ENCODE results near the gene PI4K2B.
"Not testable (repeated sequence)": the region's sequence is repeated elsewhere in the genome, so short reads cannot be mapped to it uniquely, and the experiment has no call there.

Gene PI4K2B

DNA sequence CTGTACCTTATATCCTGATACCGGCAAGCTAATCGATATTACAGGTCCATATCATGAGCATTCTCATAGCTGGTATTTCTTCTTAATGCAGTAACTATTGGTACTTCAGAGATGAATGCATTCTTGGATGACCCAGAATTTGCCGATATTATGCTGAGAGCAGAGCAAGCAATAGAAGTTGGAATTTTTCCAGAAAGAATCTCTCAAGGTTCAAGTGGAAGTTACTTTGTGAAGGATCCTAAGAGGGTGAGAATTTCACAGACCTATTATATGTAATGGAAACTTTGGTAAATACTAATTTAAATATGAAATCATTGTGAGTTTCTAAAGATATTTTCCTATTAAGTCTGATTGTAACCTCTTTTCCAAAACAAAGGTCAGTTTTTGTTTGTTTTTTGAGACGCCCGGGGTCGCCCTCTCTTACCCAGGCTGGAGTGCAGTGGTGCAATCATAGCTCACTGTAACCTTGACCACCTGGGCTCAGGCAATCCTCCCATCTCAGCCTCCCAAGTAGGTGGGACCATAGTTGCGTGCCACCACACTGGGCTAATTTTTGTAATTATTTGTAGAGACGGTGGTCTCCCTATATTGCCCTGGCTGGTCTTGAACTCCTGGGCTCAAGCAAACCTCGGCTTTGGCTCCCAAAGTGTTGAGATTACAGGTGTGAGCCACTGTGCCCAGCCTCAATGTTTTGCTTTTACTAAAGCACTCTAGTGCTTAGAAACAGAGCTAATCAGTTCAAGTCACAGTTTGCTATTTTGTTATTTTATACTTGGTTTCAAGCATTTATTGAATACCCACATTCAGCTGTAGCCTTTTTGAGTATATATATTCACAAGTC lies 18.6 kb downstream of the PI4K2B start:
- H3K4me3 ChIP-seq (ENCODE audit: control insufficient read depth in 1 of 7, extremely low read depth in 1 of 7, insufficient read depth in 4 of 7, low read depth in 2 of 7, low read length in 6 of 7): peak overlapping the region in 1 of 7 experiments; percentile 23
- H3K27ac ChIP-seq (ENCODE audit: insufficient read depth in 1 of 2, low read depth in 1 of 2, low read length in 2 of 2, poor library complexity in 1 of 2, severe bottlenecking in 2 of 2): peak overlapping the region in 1 of 2 experiments; percentile 44
- ChIA-PET CTCF (interaction anchor here (1.0 to 1.1 kb wide), 2 partner anchors 18 kb away, joined by 3 to 4 read pairs; no protein-coding TSS in a partner anchor), POLR2A (interaction anchor here (0.8 kb wide), 1 partner anchor 15 kb away, joined by 3 read pairs; no protein-coding TSS in a partner anchor)
- H3K36me3 ChIP-seq (ENCODE audit: control insufficient read depth in 4 of 4, insufficient read depth in 4 of 4, low read length in 3 of 4): peaks cover 2 to 20% (median 16%) of the 10 kb centered on the region in 4 experiments
- no peaks in the 10 kb centered on the region for H3K27me3 ChIP-seq (replicated peaks in 2 of 5; ENCODE audit: control insufficient read depth in 4 of 5, insufficient read depth in 5 of 5, low read length in 4 of 5)
- 95% methylated on average over 7 of the region's 9 CpGs for WGBS (ENCODE audit: insufficient coverage)
- no peaks in the 10 kb centered on the region for H3K9me3 ChIP-seq (ENCODE audit: control extremely low read depth in 1 of 5, control insufficient read depth in 4 of 5, insufficient read depth in 2 of 5, low read depth in 1 of 5, low read length in 4 of 5)
- H3K4me1 ChIP-seq (ENCODE audit: control extremely low read depth in 1 of 4, control insufficient read depth in 4 of 4, insufficient read depth in 4 of 4, low read length in 3 of 4): peaks cover 0 to 7% (median 2%) of the 10 kb centered on the region in 4 experiments
- DNase-seq: no peak

DNA sequence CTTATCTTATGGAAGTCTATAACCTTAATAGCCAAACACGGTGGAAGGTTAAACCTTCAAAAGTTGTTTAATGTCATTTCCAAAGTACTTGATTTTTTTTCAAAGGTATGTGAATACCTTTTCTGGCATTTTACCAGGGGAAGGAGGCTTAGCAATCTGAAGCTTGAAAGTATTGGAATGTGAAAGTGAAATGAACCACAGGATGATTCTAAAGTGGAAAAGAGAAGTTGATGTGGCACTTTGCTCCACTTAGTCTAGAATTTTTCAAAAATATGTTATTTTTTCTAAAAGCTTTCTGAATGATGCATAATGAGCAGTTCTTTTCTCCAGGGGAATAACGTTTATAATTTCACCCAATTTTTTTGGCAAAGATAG lies 19.2 kb downstream of the PI4K2B start:
- Histone ChIP-seq H3K4me1 (ENCODE audit: control extremely low read depth in 1 of 4, control insufficient read depth in 4 of 4, insufficient read depth in 4 of 4, low read length in 3 of 4) (peaks cover 0 to 7% (median 2%) of the 10 kb centered on the region in 4 experiments), H3K9me3 (ENCODE audit: control extremely low read depth in 1 of 5, control insufficient read depth in 4 of 5, insufficient read depth in 2 of 5, low read depth in 1 of 5, low read length in 4 of 5) (no peaks in the 10 kb centered on the region), H3K4me3 (ENCODE audit: control insufficient read depth in 1 of 7, extremely low read depth in 1 of 7, insufficient read depth in 4 of 7, low read depth in 2 of 7, low read length in 6 of 7) (peak overlapping the region in 1 of 7 experiments; percentile 23), H3K27ac (ENCODE audit: insufficient read depth in 1 of 2, low read depth in 1 of 2, low read length in 2 of 2, poor library complexity in 1 of 2, severe bottlenecking in 2 of 2) (peak overlapping the region in 1 of 2 experiments; percentile 44), H3K36me3 (ENCODE audit: control insufficient read depth in 4 of 4, insufficient read depth in 4 of 4, low read length in 3 of 4) (peaks cover 2 to 24% (median 17%) of the 10 kb centered on the region in 4 experiments), H3K27me3 (replicated peaks in 2 of 5; ENCODE audit: control insufficient read depth in 4 of 5, insufficient read depth in 5 of 5, low read length in 4 of 5) (no peaks in the 10 kb centered on the region)
- 33% methylated on average over 1 of the region's 2 CpGs for WGBS (ENCODE audit: insufficient coverage)
- peak; percentile 22 to 70 (median 69) for DNase-seq
- ChIA-PET POLR2A (interaction anchor here (0.8 kb wide), 1 partner anchor 15 kb away, joined by 3 read pairs; no protein-coding TSS in a partner anchor), CTCF (interaction anchor here (1.1 kb wide), 1 partner anchor 18 kb away, joined by 4 read pairs; no protein-coding TSS in a partner anchor)

DNA sequence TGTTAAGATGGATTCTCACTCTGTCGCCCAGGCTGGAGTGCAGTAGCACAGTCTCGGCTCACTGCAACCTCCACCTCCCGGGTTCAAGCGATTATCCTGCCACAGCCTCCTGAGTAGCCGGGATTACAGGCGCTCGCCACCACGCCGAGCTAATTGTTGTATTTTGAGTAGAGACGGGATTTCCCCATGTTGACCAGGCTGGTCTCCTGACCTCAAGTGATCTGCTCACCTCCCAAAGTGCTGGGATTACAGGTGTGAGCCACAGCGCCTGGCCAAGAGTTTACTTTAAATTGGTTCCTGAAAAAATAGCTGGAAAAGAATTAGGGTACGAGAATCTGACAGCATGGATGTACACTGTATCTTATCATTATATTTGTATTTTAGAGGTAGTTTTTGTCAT lies 20.0 kb downstream of the PI4K2B start:
- H3K4me3 ChIP-seq (ENCODE audit: control insufficient read depth in 1 of 7, extremely low read depth in 1 of 7, insufficient read depth in 4 of 7, low read depth in 2 of 7, low read length in 6 of 7); H3K27me3 ChIP-seq (replicated peaks in 2 of 5; ENCODE audit: control insufficient read depth in 4 of 5, insufficient read depth in 5 of 5, low read length in 4 of 5); H3K4me1 ChIP-seq (ENCODE audit: control extremely low read depth in 1 of 4, control insufficient read depth in 4 of 4, insufficient read depth in 4 of 4, low read length in 3 of 4); H3K9me3 ChIP-seq (ENCODE audit: control extremely low read depth in 1 of 5, control insufficient read depth in 4 of 5, insufficient read depth in 2 of 5, low read depth in 1 of 5, low read length in 4 of 5); H3K27ac ChIP-seq (ENCODE audit: insufficient read depth in 1 of 2, low read depth in 1 of 2, low read length in 2 of 2, poor library complexity in 1 of 2, severe bottlenecking in 2 of 2); POLR2A ChIA-PET; DNase-seq: not testable (repeated sequence)
- WGBS (ENCODE audit: insufficient coverage): 97% methylated on average over 11 of the region's 12 CpGs
- CTCF ChIA-PET: interaction anchor here (1.1 kb wide), 1 partner anchor 19 kb away, joined by 4 read pairs; no protein-coding TSS in a partner anchor
- peaks cover 2 to 26% (median 17%) of the 10 kb centered on the region in 4 experiments for H3K36me3 ChIP-seq (ENCODE audit: control insufficient read depth in 4 of 4, insufficient read depth in 4 of 4, low read length in 3 of 4)

DNA sequence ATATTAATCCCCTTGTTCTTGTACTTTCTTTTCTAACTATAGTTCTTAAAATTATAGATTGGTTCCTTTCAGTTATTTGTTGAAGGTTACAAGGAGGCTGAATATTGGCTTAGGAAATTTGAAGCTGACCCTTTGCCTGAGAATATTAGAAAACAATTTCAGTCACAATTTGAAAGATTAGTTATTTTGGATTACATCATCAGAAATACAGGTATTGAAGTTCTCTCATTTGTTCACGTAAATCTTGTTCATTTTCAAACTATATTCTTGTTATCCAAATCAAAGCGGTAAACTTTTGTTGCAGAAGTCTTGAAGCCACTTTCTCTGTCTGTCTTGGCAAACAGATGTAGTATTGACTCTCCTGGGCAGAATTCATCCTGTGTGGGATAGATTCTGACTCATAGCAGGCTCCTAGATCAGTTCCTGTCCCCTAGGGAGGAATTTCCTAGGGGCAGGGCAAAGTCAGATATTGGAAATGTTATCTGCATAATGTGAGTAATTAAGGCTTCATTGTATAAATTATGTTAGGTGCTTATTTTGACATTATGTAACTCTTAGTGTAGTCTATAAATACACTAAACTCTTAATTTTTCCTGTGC lies 25.2 kb downstream of the PI4K2B start:
- WGBS (ENCODE audit: insufficient coverage): 100% methylated on average over 2 of the region's 2 CpGs
- no peak for DNase-seq
- no peaks in the 10 kb centered on the region for H3K4me1 ChIP-seq (ENCODE audit: control extremely low read depth in 1 of 4, control insufficient read depth in 4 of 4, insufficient read depth in 4 of 4, low read length in 3 of 4)

DNA sequence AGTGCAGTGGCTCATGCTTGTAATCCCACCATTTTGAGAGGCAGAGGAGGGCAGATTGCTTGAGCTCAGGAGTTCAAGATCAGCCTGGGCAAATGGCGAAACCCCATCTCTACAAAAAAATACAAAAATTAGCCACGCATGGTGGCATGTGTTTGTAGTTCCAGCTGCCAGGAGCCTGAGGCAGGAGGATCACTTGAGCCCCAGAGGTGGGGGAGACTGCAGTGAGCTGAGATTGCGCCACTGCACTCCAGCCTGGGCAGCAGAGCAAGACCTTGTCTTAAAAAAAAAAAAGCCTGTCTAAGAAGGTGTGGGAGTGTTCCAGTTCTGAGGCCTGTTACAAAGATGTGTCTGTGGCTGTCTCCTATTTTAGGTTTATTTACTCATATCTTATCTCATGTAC lies 38.0 kb downstream of the PI4K2B start:
- CTCF ChIA-PET: interaction anchor here (0.7 to 1.4 kb wide), 4 partner anchors 8 to 95 kb away, joined by 3 to 4 read pairs (median 4); no protein-coding TSS in a partner anchor
- peaks cover 0 to 5% (median 0%) of the 10 kb centered on the region in 4 experiments for H3K4me1 ChIP-seq (ENCODE audit: control extremely low read depth in 1 of 4, control insufficient read depth in 4 of 4, insufficient read depth in 4 of 4, low read length in 3 of 4)
- POLR2A ChIA-PET: no interaction called here
- DNase-seq: no peak
- H3K27me3 ChIP-seq (replicated peaks in 2 of 5; ENCODE audit: control insufficient read depth in 4 of 5, insufficient read depth in 5 of 5, low read length in 4 of 5): no peaks in the 10 kb centered on the region
- no peak overlapping the region for H3K27ac ChIP-seq (ENCODE audit: insufficient read depth in 1 of 2, low read depth in 1 of 2, low read length in 2 of 2, poor library complexity in 1 of 2, severe bottlenecking in 2 of 2)
- no peaks in the 10 kb centered on the region for H3K9me3 ChIP-seq (ENCODE audit: control extremely low read depth in 1 of 5, control insufficient read depth in 4 of 5, insufficient read depth in 2 of 5, low read depth in 1 of 5, low read length in 4 of 5)
- WGBS (ENCODE audit: insufficient coverage): 80% methylated on average over 1 of the region's 3 CpGs
- H3K36me3 ChIP-seq (ENCODE audit: control insufficient read depth in 4 of 4, insufficient read depth in 4 of 4, low read length in 3 of 4): peaks cover 3 to 22% (median 13%) of the 10 kb centered on the region in 4 experiments
- no peak overlapping the region for H3K4me3 ChIP-seq (ENCODE audit: control insufficient read depth in 1 of 7, extremely low read depth in 1 of 7, insufficient read depth in 4 of 7, low read depth in 2 of 7, low read length in 6 of 7)

More for the DNA sequence above, 25.2 kb downstream of the PI4K2B start:
- no peaks in the 10 kb centered on the region for H3K27me3 ChIP-seq (replicated peaks in 2 of 5; ENCODE audit: control insufficient read depth in 4 of 5, insufficient read depth in 5 of 5, low read length in 4 of 5)
- H3K27ac ChIP-seq (ENCODE audit: insufficient read depth in 1 of 2, low read depth in 1 of 2, low read length in 2 of 2, poor library complexity in 1 of 2, severe bottlenecking in 2 of 2): no peak overlapping the region
- no peak overlapping the region for H3K4me3 ChIP-seq (ENCODE audit: control insufficient read depth in 1 of 7, extremely low read depth in 1 of 7, insufficient read depth in 4 of 7, low read depth in 2 of 7, low read length in 6 of 7)
- ChIA-PET CTCF (no interaction called here), POLR2A (no interaction called here)
- no peaks in the 10 kb centered on the region for H3K9me3 ChIP-seq (ENCODE audit: control extremely low read depth in 1 of 5, control insufficient read depth in 4 of 5, insufficient read depth in 2 of 5, low read depth in 1 of 5, low read length in 4 of 5)
- H3K36me3 ChIP-seq (ENCODE audit: control insufficient read depth in 4 of 4, insufficient read depth in 4 of 4, low read length in 3 of 4): peaks cover 8 to 43% (median 27%) of the 10 kb centered on the region in 4 experiments

DNA sequence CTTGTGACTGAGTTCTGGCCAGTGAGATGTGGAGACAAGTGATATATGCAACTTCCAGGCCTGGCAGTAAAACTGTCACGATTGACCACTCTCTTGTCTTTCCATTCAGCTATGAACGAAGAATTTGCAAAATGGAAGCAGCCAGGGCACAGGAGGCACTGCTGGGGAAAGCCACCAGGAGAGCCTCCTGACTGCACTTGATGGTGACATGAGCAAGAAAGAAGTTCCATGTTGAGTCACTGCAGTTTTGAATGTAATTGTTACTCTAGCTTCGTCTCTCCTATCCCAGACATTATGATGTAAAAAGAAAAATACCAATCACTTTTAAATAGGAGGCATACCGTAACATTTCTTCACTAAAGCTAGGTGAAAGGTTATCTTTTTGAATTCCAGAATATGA lies 46.4 kb downstream of the PI4K2B start:
- Histone ChIP-seq H3K9me3 (ENCODE audit: control extremely low read depth in 1 of 5, control insufficient read depth in 4 of 5, insufficient read depth in 2 of 5, low read depth in 1 of 5, low read length in 4 of 5) (no peaks in the 10 kb centered on the region), H3K27ac (ENCODE audit: insufficient read depth in 1 of 2, low read depth in 1 of 2, low read length in 2 of 2, poor library complexity in 1 of 2, severe bottlenecking in 2 of 2) (no peak overlapping the region), H3K4me1 (ENCODE audit: control extremely low read depth in 1 of 4, control insufficient read depth in 4 of 4, insufficient read depth in 4 of 4, low read length in 3 of 4) (peaks cover 0 to 2% (median 0%) of the 10 kb centered on the region in 4 experiments), H3K27me3 (replicated peaks in 2 of 5; ENCODE audit: control insufficient read depth in 4 of 5, insufficient read depth in 5 of 5, low read length in 4 of 5) (no peaks in the 10 kb centered on the region), H3K4me3 (ENCODE audit: control insufficient read depth in 1 of 7, extremely low read depth in 1 of 7, insufficient read depth in 4 of 7, low read depth in 2 of 7, low read length in 6 of 7) (no peak overlapping the region), H3K36me3 (ENCODE audit: control insufficient read depth in 4 of 4, insufficient read depth in 4 of 4, low read length in 3 of 4) (peaks cover 0 to 11% (median 8%) of the 10 kb centered on the region in 4 experiments)
- DNase-seq: no peak
- CTCF ChIA-PET: interaction anchor here (1.0 to 1.3 kb wide), 2 partner anchors 8 to 10 kb away, joined by 3 to 4 read pairs; no protein-coding TSS in a partner anchor
- POLR2A ChIA-PET: no interaction called here
- WGBS (ENCODE audit: insufficient coverage): 96% methylated on average over 2 of the region's 4 CpGs

Data from common myeloid progenitor, CD34-positive (primary cell).